Calu3 (cell line): ENCODE measurements around the gene TSGA10IP. TPM values are rescaled to one million over a fixed set of nuclear protein-coding genes. Genes with fewer than 3 reads are reported as not detected.

Experiments
- BruUV-seq: library from RNA; stranded (reverse); fragments of 400-500 nt; replicated peaks from 2 replicates; lab custom pipeline; 2021; lab: Mats Ljungman, UMichigan
- CTCF ChIA-PET: fragments of 300-600 bp; sonication (Branson Sonifier 250); formaldehyde crosslinking; loops from one replicate; lab custom pipeline; 2022; ENCODE audit warnings: antibody characterized with exemption; lab: Charles Lee
- DNase-seq: peaks from one replicate; pipeline ENCODE4 v3.0.0; 2022
- H3K27ac Mint-ChIP-seq: one replicate; pipeline ENCODE4 v1.8.0; 2022; ENCODE audit warnings: mixed read lengths; ENCODE audit not compliant: unreplicated experiment
- H3K27me3 Mint-ChIP-seq: one replicate; pipeline ENCODE4 v1.8.0; 2022; ENCODE audit warnings: mixed read lengths; ENCODE audit not compliant: unreplicated experiment
- H3K36me3 Mint-ChIP-seq: one replicate; pipeline ENCODE4 v1.8.0; 2022; ENCODE audit warnings: mild to moderate bottlenecking, moderate library complexity, mixed read lengths; ENCODE audit not compliant: insufficient read depth, unreplicated experiment
- H3K4me1 Mint-ChIP-seq: one replicate; pipeline ENCODE4 v1.8.0; 2022; ENCODE audit warnings: mild to moderate bottlenecking, low read depth, mixed read lengths; ENCODE audit not compliant: unreplicated experiment
- H3K4me3 Mint-ChIP-seq: one replicate; pipeline ENCODE4 v1.8.0; 2022; ENCODE audit warnings: mild to moderate bottlenecking, low read depth, moderate library complexity, mixed read lengths; ENCODE audit not compliant: unreplicated experiment
- H3K9me3 Mint-ChIP-seq: one replicate; pipeline ENCODE4 v1.8.0; 2022; ENCODE audit warnings: low read depth, mixed read lengths; ENCODE audit not compliant: unreplicated experiment
- intact Hi-C: fragments of 100-400 bp; cut with micrococcal nuclease; formaldehyde crosslinking; loops from one replicate; pipeline ENCODE4 v1.10.0; 2022; ENCODE audit not compliant: unreplicated experiment
- total RNA-seq: library from RNA; stranded (reverse); gene quantifications from 2 replicates; pipeline ENCODE4 v1.2.3, GENCODE V29; 2022
- TF ChIP-seq, protein P1 (sequence below): fragments of 200-600 bp; IDR thresholded peaks from one replicate; pipeline ENCODE4 v1.8.0; 2022; ENCODE audit warnings: antibody characterized with exemption; ENCODE audit not compliant: unreplicated experiment

Gene TSGA10IP
- total RNA-seq, 1 experiment from 2014 or later: not detected

DNA sequence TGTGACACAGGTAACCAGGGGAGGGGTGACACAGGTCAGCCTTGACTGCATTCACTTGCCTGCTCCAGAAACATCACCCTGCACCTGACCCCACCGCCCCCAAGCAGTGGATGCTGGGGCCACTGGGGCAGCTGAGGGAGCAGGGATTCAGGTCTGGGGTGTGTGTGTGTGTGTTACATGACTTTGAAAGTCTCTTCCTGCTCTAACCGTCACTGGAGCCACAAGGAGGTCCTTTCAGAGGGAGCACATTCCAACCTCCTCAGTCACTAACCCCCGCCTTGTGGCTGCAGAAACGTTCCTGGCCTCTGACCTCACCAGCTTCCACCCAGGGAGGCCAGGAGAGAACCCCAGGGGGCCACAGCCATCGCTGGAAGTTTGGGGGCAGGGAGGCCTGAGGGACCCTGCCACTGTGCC lies 42.2 kb upstream of the TSGA10IP start:
- Mint-ChIP-seq H3K4me3 (peak overlapping the region; percentile 22), H3K36me3 (peaks cover 54% of the 10 kb centered on the region), H3K9me3 (no peaks in the 10 kb centered on the region), H3K27ac (peak overlapping the region; percentile 97), H3K27me3 (no peaks in the 10 kb centered on the region), H3K4me1 (peaks cover 46% of the 10 kb centered on the region)
- TF ChIP-seq, protein P1, sequence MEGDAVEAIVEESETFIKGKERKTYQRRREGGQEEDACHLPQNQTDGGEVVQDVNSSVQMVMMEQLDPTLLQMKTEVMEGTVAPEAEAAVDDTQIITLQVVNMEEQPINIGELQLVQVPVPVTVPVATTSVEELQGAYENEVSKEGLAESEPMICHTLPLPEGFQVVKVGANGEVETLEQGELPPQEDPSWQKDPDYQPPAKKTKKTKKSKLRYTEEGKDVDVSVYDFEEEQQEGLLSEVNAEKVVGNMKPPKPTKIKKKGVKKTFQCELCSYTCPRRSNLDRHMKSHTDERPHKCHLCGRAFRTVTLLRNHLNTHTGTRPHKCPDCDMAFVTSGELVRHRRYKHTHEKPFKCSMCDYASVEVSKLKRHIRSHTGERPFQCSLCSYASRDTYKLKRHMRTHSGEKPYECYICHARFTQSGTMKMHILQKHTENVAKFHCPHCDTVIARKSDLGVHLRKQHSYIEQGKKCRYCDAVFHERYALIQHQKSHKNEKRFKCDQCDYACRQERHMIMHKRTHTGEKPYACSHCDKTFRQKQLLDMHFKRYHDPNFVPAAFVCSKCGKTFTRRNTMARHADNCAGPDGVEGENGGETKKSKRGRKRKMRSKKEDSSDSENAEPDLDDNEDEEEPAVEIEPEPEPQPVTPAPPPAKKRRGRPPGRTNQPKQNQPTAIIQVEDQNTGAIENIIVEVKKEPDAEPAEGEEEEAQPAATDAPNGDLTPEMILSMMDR: no peak
- BruUV-seq: no TSS peak
- CTCF ChIA-PET: interaction anchor here (0.6 to 0.9 kb wide), 3 partner anchors 11 to 151 kb away, joined by 3 to 5 read pairs (median 3); partner anchors contain the start of gene FIBP
- intact Hi-C loops: no loop called here
- peak; percentile 85 for DNase-seq

DNA sequence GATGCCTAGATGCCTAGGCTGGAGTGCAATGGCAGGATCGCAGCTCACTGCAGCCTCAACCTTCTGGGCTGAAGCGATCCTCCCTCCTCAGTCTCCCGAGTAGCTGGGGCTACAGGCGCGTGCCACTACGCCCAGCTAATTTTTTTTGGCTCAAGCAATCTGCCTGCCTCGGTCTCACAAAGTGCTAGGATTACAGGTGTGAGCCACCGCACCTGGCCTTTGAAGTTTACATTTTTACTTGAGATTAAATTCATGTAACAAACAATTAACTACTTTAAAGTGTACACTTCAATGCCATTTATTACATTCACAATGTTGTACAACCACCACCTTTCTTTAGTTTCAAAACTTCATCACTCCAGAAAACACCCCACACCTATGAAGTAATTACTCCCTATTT lies 41.6 kb upstream of the TSGA10IP start:
- no peak for DNase-seq
- no peaks in the 10 kb centered on the region for H3K27me3 Mint-ChIP-seq
- peaks cover 48% of the 10 kb centered on the region for H3K4me1 Mint-ChIP-seq
- H3K27ac Mint-ChIP-seq: peak overlapping the region; percentile 97
- intact Hi-C loops: no loop called here
- TF ChIP-seq, protein P1: no peak
- no TSS peak for BruUV-seq
- peak overlapping the region; percentile 22 for H3K4me3 Mint-ChIP-seq
- peaks cover 47% of the 10 kb centered on the region for H3K36me3 Mint-ChIP-seq
- H3K9me3 Mint-ChIP-seq: no peaks in the 10 kb centered on the region
- CTCF ChIA-PET: no interaction called here

GRCh38 chr11:65906602-65907001 lies 38.7 kb upstream of the TSGA10IP start:
- intact Hi-C loops: no loop called here
- no TSS peak for BruUV-seq
- Mint-ChIP-seq H3K27ac (peak overlapping the region; percentile 63), H3K4me3 (no peak overlapping the region), H3K27me3 (no peaks in the 10 kb centered on the region), H3K36me3 (peaks cover 23% of the 10 kb centered on the region), H3K4me1 (peaks cover 56% of the 10 kb centered on the region), H3K9me3 (no peaks in the 10 kb centered on the region)
- TF ChIP-seq, protein P1: no peak
- CTCF ChIA-PET: interaction anchor here (0.7 kb wide), 1 partner anchor 62 kb away, joined by 3 read pairs; no protein-coding TSS in a partner anchor
- no peak for DNase-seq

DNA sequence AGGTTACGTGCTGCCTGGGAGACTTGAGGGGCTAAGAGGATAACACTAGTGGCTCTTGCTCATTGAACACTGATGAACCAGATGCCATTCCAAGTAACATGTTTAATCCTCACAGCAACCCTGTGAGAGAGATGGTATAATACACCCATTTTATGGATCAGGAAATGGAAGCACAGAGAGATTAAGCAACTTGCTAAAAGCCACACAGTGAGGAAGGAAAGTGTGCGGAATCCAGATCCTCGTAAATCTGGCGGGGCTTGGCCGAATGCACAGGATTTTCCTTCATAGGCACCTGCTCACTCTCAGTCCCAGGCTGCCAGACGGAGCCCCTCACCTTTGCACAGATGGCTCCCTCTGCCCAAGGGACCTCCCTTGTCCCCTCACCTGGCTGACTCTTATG lies 37.4 kb upstream of the TSGA10IP start:
- Mint-ChIP-seq H3K9me3 (no peaks in the 10 kb centered on the region), H3K4me1 (peaks cover 56% of the 10 kb centered on the region)
- CTCF ChIA-PET: interaction anchor here (0.7 kb wide), 1 partner anchor 26 kb away, joined by 4 read pairs; no protein-coding TSS in a partner anchor

More for the DNA sequence above, 37.4 kb upstream of the TSGA10IP start:
- peaks cover 12% of the 10 kb centered on the region for H3K36me3 Mint-ChIP-seq
- intact Hi-C loops: no loop called here
- no peak for DNase-seq
- no peak overlapping the region for H3K4me3 Mint-ChIP-seq
- H3K27me3 Mint-ChIP-seq: no peaks in the 10 kb centered on the region
- TF ChIP-seq, protein P1: no peak
- peak overlapping the region; percentile 56 for H3K27ac Mint-ChIP-seq
- no TSS peak for BruUV-seq
